HG03039 (cell line): ENCODE measurements around the gene VPS33A.
"Not testable (repeated sequence)": the region's sequence is repeated elsewhere in the genome, so short reads cannot be mapped to it uniquely, and the experiment has no call there.

Source experiments
- ATAC-seq: cut with Tn5 transposase; IDR thresholded peaks from one replicate; pipeline ENCODE4 v1.9.1; 2021; ENCODE audit warnings: mild to moderate bottlenecking, moderate library complexity; ENCODE audit not compliant: unreplicated experiment

The VPS33A gene

DNA sequence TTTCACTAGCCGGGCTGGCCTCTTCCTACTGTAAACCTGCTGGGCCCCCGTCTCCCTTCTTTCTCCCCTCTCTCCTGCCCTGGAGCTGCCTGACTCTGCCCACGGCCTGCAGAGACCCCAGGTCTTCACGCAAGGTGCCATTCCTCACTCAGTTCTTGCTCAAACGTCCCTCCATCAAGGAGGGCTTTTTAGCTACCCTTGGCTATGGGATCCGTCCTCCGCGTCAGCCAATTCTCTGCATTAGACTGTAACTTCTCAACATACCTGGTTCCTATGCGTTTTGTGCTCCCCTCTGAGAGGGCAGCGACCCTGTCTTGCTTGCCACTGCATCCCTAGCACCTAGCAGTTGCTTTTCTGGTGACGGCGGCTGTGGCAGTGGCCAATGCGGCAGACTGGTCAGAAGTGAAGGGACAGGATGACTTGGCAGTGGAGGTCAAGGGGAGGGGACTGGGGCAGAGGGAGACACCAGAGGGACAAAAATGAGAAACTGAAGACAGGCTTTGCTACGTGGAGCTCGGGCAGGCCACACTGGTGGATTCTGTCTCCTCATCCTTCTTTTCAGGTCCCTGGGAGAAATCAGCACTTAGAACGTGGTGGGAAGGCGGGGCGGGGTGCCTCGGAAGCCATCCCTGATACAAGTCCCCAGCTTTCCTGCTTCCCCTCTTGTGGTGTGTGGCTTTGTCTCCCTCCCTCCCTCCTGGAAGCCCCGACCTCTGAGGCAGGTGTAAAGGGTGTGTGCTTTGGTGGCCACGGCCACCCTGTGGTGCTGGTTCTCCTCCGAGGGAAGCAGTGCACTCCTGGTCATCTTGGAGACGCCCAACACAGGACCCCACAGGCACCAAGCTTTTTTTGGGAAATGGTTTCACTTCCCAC is 61.0 kb downstream of the VPS33A start:
- no peak for ATAC-seq

DNA sequence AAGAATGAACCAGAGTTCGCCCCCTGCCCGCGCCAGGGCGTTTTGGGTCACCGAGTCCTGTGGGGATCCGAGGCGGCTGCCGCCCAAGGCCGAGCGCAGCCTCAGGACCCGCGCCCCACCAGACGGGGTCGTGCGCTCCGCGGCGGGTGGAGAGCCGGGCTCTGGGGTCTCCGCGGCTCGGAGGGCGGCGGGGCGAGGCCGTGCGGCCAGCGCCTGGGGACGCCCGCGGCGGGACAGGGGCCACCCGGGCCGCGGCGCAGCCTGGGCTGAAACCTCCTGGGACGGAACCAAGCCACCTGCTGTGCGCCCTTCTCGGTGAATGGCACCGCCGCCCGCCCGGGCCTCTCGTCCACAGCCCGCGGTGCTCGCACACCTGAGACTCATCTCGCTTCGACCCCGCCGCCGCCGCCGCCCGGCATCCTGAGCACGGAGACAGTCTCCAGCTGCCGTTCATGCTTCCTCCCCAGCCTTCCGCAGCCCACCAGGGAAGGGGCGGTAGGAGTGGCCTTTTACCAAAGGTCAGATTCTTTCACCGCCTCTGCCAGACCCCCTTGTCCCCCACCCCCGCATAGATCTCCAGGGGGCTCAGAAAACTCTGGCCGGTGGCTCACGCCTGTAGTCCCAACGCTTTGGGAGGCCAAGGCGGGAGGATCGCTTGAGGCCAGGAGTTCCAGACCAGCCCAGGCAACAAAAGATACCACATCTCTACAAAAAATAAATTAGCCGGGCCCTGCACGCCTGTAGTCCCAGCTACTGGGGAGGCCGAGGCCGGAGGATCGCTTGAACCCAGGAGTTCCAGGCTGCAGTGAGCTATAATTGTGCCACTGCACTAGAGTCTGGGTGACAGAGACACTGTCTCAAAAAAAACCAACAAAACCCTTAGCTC is 61.9 kb downstream of the VPS33A start:
- no peak for ATAC-seq

DNA sequence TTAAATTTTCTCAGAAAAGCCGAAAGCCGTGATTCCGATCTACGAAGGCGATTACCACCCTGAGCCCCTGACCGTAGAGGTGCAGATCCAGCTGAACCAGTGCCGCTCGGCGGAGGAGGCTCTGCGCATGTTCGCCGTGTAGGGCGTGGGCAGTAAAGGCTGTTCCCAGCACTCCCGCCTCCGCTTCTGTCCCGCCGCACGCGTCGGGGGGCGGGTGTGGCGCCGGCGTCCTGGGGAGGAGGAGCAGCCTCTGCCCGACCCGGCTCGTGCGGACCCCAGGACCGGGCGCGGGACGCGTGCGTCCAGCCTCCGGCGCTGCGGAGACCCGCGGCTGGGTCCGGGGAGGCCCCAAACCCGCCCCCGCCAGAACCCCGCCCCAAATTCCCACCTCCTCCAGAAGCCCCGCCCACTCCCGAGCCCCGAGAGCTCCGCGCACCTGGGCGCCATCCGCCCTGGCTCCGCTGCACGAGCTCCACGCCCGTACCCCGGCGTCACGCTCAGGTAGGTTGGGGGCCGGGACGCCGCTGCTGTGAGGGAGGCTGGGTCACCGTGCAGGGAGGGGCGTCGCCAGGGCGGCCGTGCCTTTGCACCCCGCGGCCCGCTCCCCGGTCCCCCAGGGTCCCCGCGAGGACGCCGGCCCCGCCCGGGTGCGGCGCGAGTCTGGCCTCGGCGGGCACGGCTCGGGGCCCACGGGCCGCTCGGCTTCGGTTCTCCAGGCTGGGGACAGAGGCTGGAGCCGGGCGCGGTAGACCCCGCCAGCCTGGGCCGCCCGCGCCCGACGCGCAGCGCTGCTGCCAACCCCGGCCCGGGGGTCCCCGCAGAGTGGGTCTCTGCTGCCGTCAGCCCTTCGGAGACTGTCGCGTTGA is 62.8 kb downstream of the VPS33A start, which contains the start of gene B3GNT4:
Gene B3GNT4 (plus strand): TSS at position 409 of the 866 bp plus-strand sequence. CDS start 910 bp downstream, outside the sequence.
- no peak for ATAC-seq

DNA sequence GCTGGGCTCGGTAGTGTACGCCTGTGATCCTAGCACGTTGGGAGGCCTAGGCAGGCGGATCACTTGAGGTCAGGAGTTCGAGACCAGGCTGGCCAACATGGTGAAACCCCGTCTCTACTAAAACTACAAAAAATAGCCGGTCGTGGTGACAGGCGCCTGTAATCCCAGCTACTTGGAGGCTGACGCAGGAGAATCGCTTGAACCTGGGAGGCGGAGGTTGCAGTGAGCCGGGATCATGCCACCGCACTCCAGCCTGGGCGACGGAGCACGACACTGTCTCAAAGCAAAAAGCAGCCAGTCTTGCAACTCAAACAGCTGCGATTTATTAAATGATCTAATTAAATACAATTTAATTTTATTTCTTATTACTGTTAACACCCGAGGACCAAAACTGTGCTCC is 63.5 kb downstream of the VPS33A start:
- not testable (repeated sequence) for ATAC-seq

DNA sequence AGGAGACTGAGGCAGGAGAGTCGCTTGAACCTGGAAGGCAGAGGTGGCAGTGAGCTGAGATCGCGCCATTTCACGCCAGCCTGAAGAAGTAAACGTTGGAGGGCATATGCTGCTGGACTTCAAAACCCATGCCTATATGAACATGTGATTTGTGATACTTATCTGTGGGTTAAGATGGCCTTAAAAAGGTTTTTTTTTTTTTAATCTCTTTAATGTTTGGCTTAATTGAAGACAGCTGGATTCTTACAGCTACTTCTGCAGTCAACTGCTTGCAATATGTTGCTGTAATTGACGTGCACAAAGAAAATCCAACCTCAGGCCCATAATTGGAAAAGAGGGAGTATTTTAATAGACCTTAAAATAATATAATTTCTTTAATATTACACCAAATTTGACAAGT is 64.3 kb downstream of the VPS33A start:
- ATAC-seq: no peak

DNA sequence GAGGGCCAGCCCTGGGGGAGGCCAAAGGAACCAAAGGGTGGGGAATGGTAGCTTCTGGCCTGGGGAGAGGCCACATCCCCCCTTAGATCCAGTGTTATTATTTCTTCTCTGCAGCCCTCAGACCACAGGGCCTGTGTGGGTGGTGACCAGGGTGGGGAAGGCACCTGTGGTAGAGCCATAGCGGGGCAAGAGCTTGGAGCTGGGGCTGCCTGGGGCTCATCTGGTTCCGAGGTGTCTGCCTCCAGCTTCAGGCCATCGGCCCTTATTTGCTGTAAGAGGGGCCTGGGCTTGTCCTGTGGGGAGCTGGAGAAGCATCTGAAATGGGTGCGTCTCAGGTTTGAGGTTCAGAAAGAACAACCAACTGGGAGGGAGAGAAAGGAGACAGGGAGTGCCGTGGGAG is 64.9 kb downstream of the VPS33A start:
- ATAC-seq: no peak

DNA sequence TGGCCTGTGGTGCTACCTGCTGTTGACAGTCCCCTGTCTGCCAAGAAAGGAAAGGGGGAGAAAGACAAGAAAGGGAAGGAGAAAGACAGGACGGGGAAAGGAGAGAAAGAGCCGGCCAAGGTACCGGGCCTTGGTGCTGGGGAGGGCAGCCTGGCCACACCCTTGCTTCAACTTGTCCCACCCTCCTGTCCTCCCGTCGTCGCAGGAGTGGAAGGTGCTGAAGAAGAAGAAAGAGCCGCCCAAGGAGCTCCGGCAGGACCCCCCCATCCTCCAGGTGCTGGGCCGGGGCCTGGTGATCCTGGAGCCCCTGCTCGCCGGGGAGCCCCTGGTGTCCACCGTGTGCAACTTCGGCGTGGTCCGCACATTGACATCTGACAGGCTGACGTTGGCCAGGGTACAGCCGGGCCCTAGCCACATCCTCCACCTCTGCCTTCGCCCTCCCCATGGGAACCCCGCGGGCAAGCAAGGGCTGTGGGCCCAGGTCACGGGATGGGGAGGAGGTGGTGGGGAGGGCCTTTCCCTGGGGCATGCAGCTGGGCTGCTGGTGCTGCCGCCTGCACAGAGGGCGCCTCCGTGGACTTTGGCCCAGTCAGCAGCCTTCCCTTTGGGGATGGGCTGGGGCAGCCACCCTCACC is 65.6 kb downstream of the VPS33A start:
- no peak for ATAC-seq

DNA sequence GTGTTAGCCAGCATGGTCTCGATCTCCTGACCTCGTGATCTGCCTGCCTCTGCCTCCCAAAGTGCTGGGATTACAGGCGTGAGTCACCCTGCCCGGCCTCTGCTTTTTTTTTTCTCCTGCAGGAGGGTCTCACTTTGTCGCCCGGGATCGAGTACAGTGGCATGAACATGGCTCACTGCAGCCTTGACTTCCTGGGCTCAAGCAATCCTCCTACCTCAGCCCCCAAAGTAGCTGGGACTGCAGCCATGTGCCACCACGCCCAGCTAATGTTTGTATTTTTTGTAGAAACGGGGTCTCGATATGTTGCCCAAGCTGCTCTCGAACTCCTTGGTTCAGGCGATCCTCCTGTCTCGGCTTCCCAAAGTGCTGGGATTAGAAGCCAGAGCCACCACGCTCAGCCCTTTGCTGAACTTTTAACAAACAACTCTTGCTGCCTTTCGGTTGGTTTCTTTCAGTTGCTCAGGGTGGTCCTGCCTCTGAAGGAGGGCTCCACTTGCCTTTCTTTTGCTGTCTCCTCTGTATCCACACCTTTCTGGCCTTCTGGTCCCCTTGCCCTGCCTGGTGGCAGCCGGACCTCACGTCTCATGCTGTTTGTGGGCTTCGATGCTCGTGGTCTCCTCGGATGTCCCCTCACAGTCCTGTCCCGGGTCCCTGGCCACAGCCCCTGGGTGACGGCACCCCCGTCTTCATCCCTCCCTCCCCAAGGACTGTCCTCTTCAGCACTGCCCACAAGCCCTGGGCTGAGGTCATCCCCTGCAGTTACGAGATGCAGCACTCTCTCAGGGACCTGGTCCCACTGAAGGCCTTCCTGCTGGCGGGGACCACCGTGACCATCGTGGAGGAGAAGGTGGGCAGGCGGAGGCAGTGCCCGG is 66.6 kb downstream of the VPS33A start:
- no peak for ATAC-seq

DNA sequence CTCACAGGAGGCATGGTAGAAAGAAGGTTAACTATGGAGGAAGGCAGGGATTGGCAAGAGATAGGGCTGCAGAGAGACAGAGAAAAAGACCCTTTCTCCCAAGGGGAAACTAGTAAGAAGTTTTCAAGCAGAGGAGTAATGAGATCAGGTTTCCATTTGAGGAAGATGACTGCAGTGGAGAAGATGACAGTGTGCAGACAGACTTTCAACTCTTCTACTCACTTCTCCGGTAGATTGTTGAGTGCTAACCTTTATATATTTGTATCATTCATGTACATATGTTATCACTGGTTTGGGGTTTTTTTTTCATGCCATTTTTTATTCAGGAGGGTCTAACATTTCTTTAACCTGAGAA is 68.7 kb downstream of the VPS33A start:
- no peak for ATAC-seq

DNA sequence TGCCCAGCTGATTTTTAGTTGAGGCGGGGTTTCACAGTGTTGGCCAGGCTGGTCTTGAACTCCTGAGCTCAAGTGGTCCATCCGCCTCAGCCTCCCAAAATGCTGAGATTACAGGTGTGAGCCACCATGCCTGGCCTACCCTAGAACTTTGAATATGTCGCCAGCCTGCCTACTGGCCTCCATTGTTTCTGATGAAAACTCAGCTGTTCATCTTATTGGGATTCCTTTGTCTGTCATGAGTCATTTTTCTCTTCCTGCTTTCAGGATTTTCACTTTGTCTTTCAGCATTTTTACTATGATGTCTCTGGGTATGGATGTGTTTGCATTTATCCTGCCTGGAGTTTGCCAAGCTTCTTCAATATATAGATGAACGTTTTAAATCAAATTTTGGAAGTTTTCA is 70.9 kb downstream of the VPS33A start:
- no peak for ATAC-seq

DNA sequence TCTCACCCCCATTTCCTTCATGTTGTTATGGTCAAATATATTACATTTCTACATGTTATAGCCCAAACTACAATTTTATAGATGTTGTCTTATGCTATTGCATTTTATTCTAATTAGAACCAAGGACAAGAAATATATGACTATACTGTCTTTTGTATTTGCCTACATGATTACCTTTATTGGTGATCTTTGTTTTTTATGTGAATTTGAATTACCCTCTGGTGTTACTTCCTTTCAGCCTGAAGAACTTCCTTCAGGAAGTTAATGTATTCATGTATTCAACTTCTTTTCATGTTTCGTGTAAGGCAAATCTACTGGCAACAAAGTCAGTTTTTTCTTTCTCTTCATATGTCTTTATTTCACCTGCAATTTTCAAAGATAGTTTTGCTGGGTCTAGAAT is 71.5 kb downstream of the VPS33A start:
- ATAC-seq: no peak

DNA sequence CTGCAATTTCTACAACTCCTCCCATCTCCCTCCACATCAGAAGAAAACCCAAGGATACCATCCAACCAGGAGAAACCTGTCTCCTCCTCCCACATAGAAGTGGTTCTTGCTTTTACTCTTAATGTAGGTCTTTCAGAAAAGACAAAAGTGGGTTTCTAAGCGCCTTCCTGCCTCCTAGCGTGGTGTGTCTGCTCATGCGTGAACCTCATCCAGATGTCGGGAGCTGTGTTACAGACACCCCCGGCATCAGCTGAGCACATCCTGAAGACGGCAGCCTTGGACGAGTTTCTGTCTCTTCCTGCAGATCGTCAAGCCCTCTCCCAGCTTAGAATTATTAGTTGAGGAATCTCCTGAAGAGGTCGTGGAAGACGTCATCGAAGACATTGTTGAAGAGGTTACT is 73.9 kb downstream of the VPS33A start:
- ATAC-seq: no peak

DNA sequence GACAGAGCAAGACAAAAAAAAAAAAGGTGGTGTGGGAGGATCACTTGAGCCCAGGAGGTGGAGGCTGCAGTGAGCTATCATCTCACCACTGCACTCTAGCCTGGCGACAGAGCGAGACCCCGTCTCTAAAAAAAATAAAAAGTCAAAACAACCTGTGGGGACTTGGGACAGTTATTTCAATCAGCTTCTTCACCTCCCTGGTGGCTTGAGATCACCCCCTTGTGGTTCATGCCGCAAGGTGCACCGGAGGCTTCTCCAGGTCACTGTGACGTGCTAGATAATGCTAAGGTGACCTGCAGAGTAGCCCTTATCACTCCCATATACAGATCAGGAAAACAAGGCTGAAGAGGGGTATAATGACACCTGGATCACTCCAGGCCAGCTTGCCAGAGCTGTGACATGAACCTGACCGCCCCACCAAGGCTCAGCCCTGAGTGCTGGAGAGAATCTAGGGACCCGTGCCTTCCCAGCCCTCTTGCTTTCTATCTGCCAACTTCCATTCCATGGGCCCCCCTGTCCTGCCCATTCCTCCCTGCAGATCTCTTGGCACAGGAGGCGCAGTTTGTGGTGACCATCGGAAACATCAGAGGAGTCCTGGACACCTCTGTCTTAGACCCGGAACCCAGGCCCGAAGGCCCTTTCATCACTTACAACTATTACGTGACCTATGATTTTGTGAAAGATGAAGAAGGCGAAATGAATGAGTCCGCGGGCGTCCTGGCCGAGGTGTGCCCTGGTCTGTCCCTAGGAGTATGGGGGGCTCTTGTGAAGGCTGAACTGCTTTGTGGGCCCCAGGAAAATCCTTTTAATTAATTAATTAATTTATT is 75.2 kb downstream of the VPS33A start:
- no peak for ATAC-seq

DNA sequence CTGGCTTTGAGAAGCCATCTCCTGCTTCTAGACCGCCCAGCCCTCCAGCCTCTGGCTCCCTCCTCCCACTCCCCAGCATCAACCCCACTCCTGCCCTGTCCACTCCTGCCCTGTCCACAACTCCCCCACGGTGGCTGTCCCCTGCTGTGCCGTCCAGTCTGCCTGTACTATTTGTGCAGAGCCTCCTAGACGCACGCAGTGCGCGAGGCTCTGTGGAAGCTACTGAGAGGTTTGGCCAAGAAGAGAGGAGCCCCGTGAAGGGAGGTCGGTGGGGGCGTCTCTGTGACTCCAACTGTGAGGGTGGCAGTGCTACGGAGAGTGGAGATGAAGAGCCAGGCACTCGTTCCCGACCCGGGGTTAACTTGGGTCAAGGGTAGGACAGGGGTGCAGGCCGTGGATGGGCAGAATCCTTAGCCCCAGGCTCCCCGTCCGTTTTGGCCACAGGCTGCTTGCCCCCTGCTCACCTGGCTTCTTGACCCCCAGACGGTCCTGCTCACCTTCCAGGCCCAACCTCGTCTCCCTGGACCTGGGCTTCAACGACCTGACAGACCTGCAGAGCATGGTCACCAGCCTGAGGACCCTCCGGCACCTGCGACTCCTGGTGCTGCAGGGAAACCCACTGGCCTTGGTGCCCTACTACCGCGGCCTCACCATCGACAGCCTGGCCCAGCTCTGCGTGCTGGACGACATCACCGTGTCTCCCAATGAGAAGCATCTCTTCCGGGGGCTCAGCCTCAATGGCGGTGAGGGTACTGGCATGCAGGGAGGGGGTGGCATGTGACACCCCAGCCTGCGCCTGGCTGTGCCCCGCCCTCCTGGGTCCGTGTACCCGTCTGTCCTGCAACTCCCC is 76.4 kb downstream of the VPS33A start:
- ATAC-seq: no peak

DNA sequence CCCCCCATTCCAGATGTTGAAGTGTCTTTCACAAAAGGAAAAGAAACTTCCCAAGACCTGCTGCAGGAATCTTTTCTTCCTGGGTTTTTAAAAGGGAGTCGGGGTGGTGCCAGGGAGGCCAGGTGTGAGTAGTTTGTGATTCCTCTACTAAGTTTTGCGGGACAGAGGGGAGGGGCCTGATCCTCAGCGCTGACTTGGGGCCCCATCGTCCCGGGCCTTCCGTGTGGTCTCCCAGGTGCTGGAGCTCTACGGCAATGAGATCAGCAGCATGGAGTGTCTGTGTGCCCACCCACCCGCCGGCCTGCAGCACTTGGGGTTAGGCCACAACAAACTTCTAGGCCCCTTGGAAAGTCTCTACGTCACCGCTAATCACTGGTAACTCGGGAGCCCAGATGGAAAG is 78.8 kb downstream of the VPS33A start:
- no peak for ATAC-seq

DNA sequence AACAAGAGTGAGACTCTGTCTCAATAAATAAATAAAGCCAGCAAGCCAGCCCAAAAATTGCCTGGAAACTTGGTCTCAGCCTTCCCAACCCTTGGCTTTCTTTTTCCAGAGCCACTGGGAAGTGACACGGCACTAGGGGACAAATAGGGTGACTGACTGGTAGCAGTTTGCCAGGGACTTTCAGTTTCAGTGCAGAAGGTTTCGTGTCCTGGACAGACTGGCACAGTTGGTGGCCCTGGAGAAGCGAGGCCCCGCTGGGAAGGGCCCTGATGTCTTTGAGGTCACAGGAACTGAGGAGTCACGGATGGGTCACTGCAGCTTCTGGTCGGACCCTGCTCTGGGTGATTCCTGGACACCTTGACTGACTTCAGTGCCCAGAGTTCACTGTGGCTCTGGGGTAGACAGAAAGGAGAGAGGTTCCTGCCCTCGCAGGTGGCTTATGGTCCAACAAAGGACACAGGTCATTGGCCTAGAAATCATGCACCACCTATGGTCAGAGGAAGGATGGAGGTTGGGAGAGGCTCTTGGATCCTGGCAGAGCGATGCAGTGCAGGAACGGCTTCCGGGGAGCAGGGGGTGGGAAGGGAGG is 80.7 kb downstream of the VPS33A start:
- no peak for ATAC-seq

DNA sequence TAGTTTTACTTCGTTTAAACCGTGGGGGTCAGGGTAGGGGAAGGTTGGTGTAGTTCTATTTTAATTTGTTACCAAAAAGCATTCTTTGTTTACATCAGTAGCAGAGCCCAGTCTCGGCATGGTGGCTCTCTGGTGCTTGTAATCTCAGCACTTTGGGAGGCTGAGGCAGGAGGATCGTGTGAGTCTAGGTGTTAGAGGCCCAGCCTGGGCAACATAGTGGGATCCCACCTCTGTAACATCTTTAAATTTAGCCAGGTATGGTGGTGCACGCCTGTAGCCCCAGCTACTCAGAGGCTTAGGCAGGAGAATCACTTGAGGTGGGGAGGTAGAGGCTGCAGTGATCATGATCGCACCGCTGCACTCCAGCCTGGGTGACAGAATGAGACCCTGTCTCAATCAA is 81.2 kb downstream of the VPS33A start:
- ATAC-seq: no peak
